GM23338 (cell line): ENCODE measurements around the gene PLEKHJ1. TPM values are rescaled to one million over a fixed set of nuclear protein-coding genes. Genes with fewer than 3 reads are reported as not detected.
A peak's percentile ranks its signal among the peaks of the same experiment; 100 is the strongest.

Experiments
- ATAC-seq: fragments of 200-7000 bp; cut with Tn5 transposase; 3 replicates; pipeline ENCODE4 v1.9.1; 2020
- DNase-seq: peaks from one replicate; pipeline ENCODE4 v3.0.0-alpha.2; 2015; ENCODE audit warnings: low spot score
- H2AFZ ChIP-seq: fragments of 200-600 bp; sonication (generic); 2 replicates; pipeline ENCODE4 v1.8.0; 2016; ENCODE audit warnings: antibody characterized with exemption, mild to moderate bottlenecking, moderate library complexity
- H3F3A ChIP-seq: fragments of 200-600 bp; sonication (generic); replicated peaks from 2 replicates; pipeline ENCODE4 v1.8.0; 2017; ENCODE audit warnings: antibody characterized with exemption, mixed run types, low read depth
- H3K27ac ChIP-seq: fragments of 200-600 bp; sonication (generic); 2 replicates; pipeline ENCODE4 v1.6.1; 2016; ENCODE audit warnings: low read depth
- H3K27me3 ChIP-seq: fragments of 200-600 bp; sonication (generic); 2 replicates; pipeline ENCODE4 v1.8.0; 2016; ENCODE audit warnings: mild to moderate bottlenecking, mixed run types, moderate library complexity; ENCODE audit not compliant: insufficient read depth
- H3K36me3 ChIP-seq: fragments of 200-600 bp; sonication (generic); 2 replicates; pipeline ENCODE4 v1.8.0; 2016; ENCODE audit warnings: mild to moderate bottlenecking; ENCODE audit not compliant: insufficient read depth
- H3K4me1 ChIP-seq: fragments of 200-600 bp; sonication (generic); 2 replicates; pipeline ENCODE4 v1.8.0; 2016; ENCODE audit warnings: mild to moderate bottlenecking, moderate library complexity; ENCODE audit not compliant: insufficient read depth
- H3K4me2 ChIP-seq: fragments of 200-600 bp; sonication (generic); 2 replicates; pipeline ENCODE4 v1.7.1; 2017; ENCODE audit warnings: mixed run types
- H3K4me3 ChIP-seq: fragments of 200-600 bp; sonication (generic); 2 replicates; pipeline ENCODE4 v1.6.1; 2016; ENCODE audit warnings: mixed run types
- H3K79me2 ChIP-seq: fragments of 200-600 bp; sonication (generic); replicated peaks from 2 replicates; pipeline ENCODE4 v1.8.0; 2017; ENCODE audit warnings: mild to moderate bottlenecking; ENCODE audit not compliant: insufficient read depth
- H3K9me2 ChIP-seq: fragments of 200-600 bp; sonication (generic); 2 replicates; pipeline ENCODE4 v1.8.0; 2017; ENCODE audit not compliant: insufficient read depth
- H4K20me1 ChIP-seq: fragments of 200-600 bp; sonication (generic); replicated peaks from 2 replicates; pipeline ENCODE4 v1.8.0; 2017; ENCODE audit warnings: mild to moderate bottlenecking; ENCODE audit not compliant: insufficient read depth
- H3K27ac Mint-ChIP-seq: 2 replicates; pipeline ENCODE4 v1.8.0; 2020; ENCODE audit warnings: inconsistent platforms, mild to moderate bottlenecking, moderate library complexity, mixed read lengths
- H3K27me3 Mint-ChIP-seq: 3 replicates; pipeline ENCODE4 v1.8.0; 2022; ENCODE audit warnings: low read depth, mild to moderate bottlenecking, moderate library complexity, mixed read lengths, inconsistent platforms; ENCODE audit not compliant: insufficient read depth, poor library complexity
- H3K36me3 Mint-ChIP-seq: 3 replicates; pipeline ENCODE4 v1.8.0; 2021; ENCODE audit warnings: low read depth, mild to moderate bottlenecking, inconsistent platforms, moderate library complexity, mixed read lengths
- H3K4me1 Mint-ChIP-seq: 3 replicates; pipeline ENCODE4 v1.8.0; 2020; ENCODE audit warnings: mild to moderate bottlenecking, inconsistent platforms, mixed read lengths
- H3K4me3 Mint-ChIP-seq: 3 replicates; pipeline ENCODE4 v1.8.0; 2021; ENCODE audit warnings: moderate library complexity, mild to moderate bottlenecking, inconsistent platforms, mixed read lengths
- H3K9me3 Mint-ChIP-seq: 3 replicates; pipeline ENCODE4 v1.8.0; 2020; ENCODE audit warnings: moderate library complexity, mild to moderate bottlenecking, inconsistent platforms, mixed read lengths
- CREB1 ChIP-seq: fragments of 250-450 bp; sonication (Bioruptor Pico); IDR thresholded peaks from 2 replicates; pipeline ENCODE4 v1.5.0; 2020; ENCODE audit warnings: low read depth, mild to moderate bottlenecking, moderate library complexity
- CTCF ChIP-seq, 2 experiments: fragments of 200-600 bp in 1 of 2; sonication (generic) in 1 of 2; conservative IDR thresholded peaks; 2 replicates each; pipeline versions ENCODE4 v1.5.1 to v1.6.1; 2016 to 2017; ENCODE audit warnings: antibody characterized with exemption in 2 of 2, low read depth in 2 of 2, mild to moderate bottlenecking in 2 of 2, moderate library complexity in 1 of 2
- NANOG ChIP-seq: IDR thresholded peaks from 2 replicates; pipeline ENCODE4 v1.6.1; 2016; ENCODE audit warnings: antibody characterized with exemption, borderline replicate concordance
- POLR2AphosphoS5 ChIP-seq: IDR thresholded peaks from 2 replicates; pipeline ENCODE4 v1.6.1; 2016; ENCODE audit warnings: antibody characterized with exemption, low read depth
- STAT1 ChIP-seq: IDR thresholded peaks from one replicate; pipeline ENCODE4 v1.6.1; 2016; ENCODE audit warnings: antibody characterized with exemption; ENCODE audit not compliant: unreplicated experiment
- polyA plus RNA-seq: library from polyadenylated mRNA; unstranded; fragments of >200 nt; fragmentation: Nextera tagmentation; extraction: Ambion mirVana; gene quantifications from 2 replicates; pipeline ENCODE4 v1.2.1, GENCODE V29; 2016
- total RNA-seq: library from RNA; depleted of rRNA; stranded (reverse); fragments of >200 nt; shearing (Covaris generic); gene quantifications from 2 replicates; pipeline ENCODE4 v1.2.3, GENCODE V29; 2014
- TF ChIP-seq, protein P1 (sequence below): fragments of 250-450 bp; sonication (Bioruptor Pico); IDR thresholded peaks from 2 replicates; pipeline ENCODE4 v1.5.0; 2020; ENCODE audit warnings: mild to moderate bottlenecking, moderate library complexity

Gene PLEKHJ1
- total and polyA plus RNA-seq, 2 experiments from 2014 or later, result 146 to 210 TPM

- ATAC-seq (no peak), DNase-seq (no peak)
- peak overlapping the region; percentile 97 for H3K4me2 ChIP-seq
- peaks cover 23% of the 10 kb centered on the region; the same call in 1 of the 2 replicates for H3F3A ChIP-seq
- H3K36me3 ChIP-seq, result no peaks in the 10 kb centered on the region
- Mint-ChIP-seq H3K27me3 (peaks cover 19% of the 10 kb centered on the region), H3K4me3 (peak overlapping the region; percentile 98), H3K9me3 (peaks cover 15% of the 10 kb centered on the region; the same call in 2 of the 3 replicates), H3K36me3 (peaks cover 48% of the 10 kb centered on the region), H3K27ac (peak overlapping the region; percentile 90; the same call in 1 of the 2 replicates), H3K4me1 (peaks cover 45% of the 10 kb centered on the region)
- H3K79me2 ChIP-seq, result peaks cover 80% of the 10 kb centered on the region
- H3K27ac ChIP-seq, result no peak overlapping the region
- TF ChIP-seq CREB1 (CRISPR knock-in tag), result no peak
- H3K27me3 ChIP-seq, result no peaks in the 10 kb centered on the region
- no peak overlapping the region for H2AFZ ChIP-seq
- peaks cover 32% of the 10 kb centered on the region for H3K4me1 ChIP-seq
- no peaks in the 10 kb centered on the region for H3K9me2 ChIP-seq
- peak overlapping the region; percentile 96 for H3K4me3 ChIP-seq
- H4K20me1 ChIP-seq, result peaks cover 45% of the 10 kb centered on the region
These were observed 1.7 kb upstream of the PLEKHJ1 start for GRCh38 chr19:2237869-2238153.

DNA sequence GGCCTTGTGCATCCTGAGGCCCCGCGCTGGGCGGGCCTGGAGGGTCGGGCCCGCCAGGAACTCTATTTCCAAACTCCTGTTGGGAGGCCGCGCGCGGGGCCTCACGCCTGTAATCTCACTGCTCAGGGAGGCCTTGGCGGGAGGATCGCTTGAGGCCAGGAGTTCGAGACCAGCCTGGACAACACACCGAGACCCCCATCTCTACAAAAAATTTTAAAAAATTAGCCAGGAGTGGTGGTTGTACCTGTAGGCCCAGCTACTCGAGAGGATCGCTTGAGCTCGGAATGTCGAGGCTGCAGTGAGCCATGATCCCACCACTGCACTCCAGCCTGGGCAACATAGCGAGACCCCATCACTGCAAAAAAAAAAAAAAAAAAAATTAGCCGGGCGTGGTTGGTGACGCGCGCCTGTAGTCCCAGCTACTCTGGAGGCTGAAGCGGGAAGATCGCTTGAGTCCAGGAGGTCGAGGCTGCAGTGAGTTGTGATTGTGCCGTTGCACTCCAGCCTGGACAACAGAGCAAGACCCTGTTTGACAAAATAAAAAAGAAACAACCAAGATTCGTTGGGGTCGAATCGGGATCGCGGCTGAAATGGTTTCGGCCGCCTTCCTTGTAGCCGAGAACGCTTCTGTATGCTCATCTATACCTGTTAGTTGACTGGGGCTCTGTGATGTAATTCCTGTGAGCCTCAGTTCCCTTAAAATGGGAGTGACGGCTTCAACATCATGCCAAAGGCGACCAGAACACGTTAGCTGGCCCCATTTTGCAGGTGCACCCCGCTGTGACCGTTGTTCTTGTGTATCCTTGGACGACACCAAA lies 1.1 kb upstream of the PLEKHJ1 start:
- H3K9me3 Mint-ChIP-seq, result peaks cover 15% of the 10 kb centered on the region; the same call in 2 of the 3 replicates
- no peaks in the 10 kb centered on the region for H3K9me2 ChIP-seq
- peaks cover 74% of the 10 kb centered on the region for H3K79me2 ChIP-seq
- no peak for TF ChIP-seq NANOG
- no peak for TF ChIP-seq STAT1
- no peak for TF ChIP-seq POLR2AphosphoS5
- TF ChIP-seq CTCF (conservative IDR thresholded peaks at IDR 0.05; ENCODE audit: low read depth in 2 of 2), result no peak
- TF ChIP-seq, protein P1, sequence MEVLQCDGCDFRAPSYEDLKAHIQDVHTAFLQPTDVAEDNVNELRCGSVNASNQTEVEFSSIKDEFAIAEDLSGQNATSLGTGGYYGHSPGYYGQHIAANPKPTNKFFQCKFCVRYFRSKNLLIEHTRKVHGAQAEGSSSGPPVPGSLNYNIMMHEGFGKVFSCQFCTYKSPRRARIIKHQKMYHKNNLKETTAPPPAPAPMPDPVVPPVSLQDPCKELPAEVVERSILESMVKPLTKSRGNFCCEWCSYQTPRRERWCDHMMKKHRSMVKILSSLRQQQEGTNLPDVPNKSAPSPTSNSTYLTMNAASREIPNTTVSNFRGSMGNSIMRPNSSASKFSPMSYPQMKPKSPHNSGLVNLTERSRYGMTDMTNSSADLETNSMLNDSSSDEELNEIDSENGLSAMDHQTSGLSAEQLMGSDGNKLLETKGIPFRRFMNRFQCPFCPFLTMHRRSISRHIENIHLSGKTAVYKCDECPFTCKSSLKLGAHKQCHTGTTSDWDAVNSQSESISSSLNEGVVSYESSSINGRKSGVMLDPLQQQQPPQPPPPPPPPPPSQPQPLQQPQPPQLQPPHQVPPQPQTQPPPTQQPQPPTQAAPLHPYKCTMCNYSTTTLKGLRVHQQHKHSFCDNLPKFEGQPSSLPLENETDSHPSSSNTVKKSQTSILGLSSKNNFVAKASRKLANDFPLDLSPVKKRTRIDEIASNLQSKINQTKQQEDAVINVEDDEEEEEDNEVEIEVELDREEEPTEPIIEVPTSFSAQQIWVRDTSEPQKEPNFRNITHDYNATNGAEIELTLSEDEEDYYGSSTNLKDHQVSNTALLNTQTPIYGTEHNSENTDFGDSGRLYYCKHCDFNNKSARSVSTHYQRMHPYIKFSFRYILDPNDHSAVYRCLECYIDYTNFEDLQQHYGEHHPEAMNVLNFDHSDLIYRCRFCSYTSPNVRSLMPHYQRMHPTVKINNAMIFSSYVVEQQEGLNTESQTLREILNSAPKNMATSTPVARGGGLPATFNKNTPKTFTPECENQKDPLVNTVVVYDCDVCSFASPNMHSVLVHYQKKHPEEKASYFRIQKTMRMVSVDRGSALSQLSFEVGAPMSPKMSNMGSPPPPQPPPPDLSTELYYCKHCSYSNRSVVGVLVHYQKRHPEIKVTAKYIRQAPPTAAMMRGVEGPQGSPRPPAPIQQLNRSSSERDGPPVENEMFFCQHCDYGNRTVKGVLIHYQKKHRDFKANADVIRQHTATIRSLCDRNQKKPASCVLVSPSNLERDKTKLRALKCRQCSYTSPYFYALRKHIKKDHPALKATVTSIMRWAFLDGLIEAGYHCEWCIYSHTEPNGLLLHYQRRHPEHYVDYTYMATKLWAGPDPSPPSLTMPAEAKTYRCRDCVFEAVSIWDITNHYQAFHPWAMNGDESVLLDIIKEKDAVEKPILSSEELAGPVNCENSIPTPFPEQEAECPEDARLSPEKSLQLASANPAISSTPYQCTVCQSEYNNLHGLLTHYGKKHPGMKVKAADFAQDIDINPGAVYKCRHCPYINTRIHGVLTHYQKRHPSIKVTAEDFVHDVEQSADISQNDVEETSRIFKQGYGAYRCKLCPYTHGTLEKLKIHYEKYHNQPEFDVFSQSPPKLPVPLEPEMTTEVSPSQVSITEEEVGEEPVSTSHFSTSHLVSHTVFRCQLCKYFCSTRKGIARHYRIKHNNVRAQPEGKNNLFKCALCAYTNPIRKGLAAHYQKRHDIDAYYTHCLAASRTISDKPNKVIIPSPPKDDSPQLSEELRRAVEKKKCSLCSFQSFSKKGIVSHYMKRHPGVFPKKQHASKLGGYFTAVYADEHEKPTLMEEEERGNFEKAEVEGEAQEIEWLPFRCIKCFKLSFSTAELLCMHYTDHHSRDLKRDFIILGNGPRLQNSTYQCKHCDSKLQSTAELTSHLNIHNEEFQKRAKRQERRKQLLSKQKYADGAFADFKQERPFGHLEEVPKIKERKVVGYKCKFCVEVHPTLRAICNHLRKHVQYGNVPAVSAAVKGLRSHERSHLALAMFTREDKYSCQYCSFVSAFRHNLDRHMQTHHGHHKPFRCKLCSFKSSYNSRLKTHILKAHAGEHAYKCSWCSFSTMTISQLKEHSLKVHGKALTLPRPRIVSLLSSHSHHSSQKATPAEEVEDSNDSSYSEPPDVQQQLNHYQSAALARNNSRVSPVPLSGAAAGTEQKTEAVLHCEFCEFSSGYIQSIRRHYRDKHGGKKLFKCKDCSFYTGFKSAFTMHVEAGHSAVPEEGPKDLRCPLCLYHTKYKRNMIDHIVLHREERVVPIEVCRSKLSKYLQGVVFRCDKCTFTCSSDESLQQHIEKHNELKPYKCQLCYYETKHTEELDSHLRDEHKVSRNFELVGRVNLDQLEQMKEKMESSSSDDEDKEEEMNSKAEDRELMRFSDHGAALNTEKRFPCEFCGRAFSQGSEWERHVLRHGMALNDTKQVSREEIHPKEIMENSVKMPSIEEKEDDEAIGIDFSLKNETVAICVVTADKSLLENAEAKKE, result no peak
- H3K36me3 ChIP-seq, result no peaks in the 10 kb centered on the region
- peaks cover 19% of the 10 kb centered on the region for H3K27me3 Mint-ChIP-seq
- peak overlapping the region; percentile 90 for H3K27ac Mint-ChIP-seq
- peak overlapping the region; percentile 96 for H3K4me3 ChIP-seq
- H3K4me2 ChIP-seq, result peak overlapping the region; percentile 97
- peak overlapping the region; percentile 94 for H3K27ac ChIP-seq
- no peaks in the 10 kb centered on the region for H3K27me3 ChIP-seq
- peaks cover 32% of the 10 kb centered on the region for H3K4me1 ChIP-seq
- peaks cover 45% of the 10 kb centered on the region for H4K20me1 ChIP-seq
- H2AFZ ChIP-seq, result no peak overlapping the region
- peaks cover 43% of the 10 kb centered on the region for H3K4me1 Mint-ChIP-seq
- DNase-seq (no peak), ATAC-seq (peak; percentile 18)
- peak overlapping the region; percentile 98 for H3K4me3 Mint-ChIP-seq
- H3F3A ChIP-seq, result peaks cover 23% of the 10 kb centered on the region; the same call in 1 of the 2 replicates
- peaks cover 46% of the 10 kb centered on the region for H3K36me3 Mint-ChIP-seq
